SK-N-MC (cell line): ENCODE data around the gene TTC7B.

Experiments
- DNase-seq: peaks from one replicate; pipeline ENCODE4 v3.0.0-alpha.2; 2011; ENCODE audit warnings: low read depth, low spot score
- H3K27ac ChIP-seq: fragments of 200-600 bp; sonication (generic); 2 replicates; pipeline ENCODE4 v1.5.1; 2016; ENCODE audit warnings: mixed run types
- H3K36me3 ChIP-seq: fragments of 200-600 bp; sonication (generic); 2 replicates; pipeline ENCODE4 v1.6.1; 2017; ENCODE audit warnings: antibody characterized with exemption, low read length, mixed read lengths; ENCODE audit not compliant: insufficient read depth
- H3K4me3 ChIP-seq: fragments of 200-600 bp; sonication (generic); 2 replicates; pipeline ENCODE4 v1.5.1; 2016
- H3K9ac ChIP-seq: fragments of 200-600 bp; sonication (generic); 2 replicates; pipeline ENCODE4 v1.8.0; 2017; ENCODE audit warnings: mixed run types, mixed read lengths; ENCODE audit not compliant: insufficient read length
- H3K9me3 ChIP-seq: fragments of 200-600 bp; sonication (generic); 2 replicates; pipeline ENCODE4 v1.6.1; 2017; ENCODE audit warnings: low read depth, mild to moderate bottlenecking, antibody characterized with exemption, low read length, moderate library complexity, mixed read lengths
- EZH2 ChIP-seq: fragments of 200-600 bp; sonication (generic); IDR thresholded peaks from one replicate; pipeline ENCODE4 v1.6.1; 2017; ENCODE audit warnings: antibody characterized with exemption
- FOXP2 ChIP-seq: optimal IDR thresholded peaks from 2 replicates; pipeline ENCODE3; 2011; ENCODE audit warnings: mild to moderate bottlenecking, moderate library complexity; ENCODE audit not compliant: insufficient read depth; ENCODE audit errors: extremely low read length, control extremely low read depth
- POLR2AphosphoS5 ChIP-seq: IDR thresholded peaks from 2 replicates; pipeline ENCODE4 v1.6.1; 2012; ENCODE audit warnings: mild to moderate bottlenecking, low read depth, low read length, borderline replicate concordance

TTC7B gene

GRCh38 chr14:90671382-90672234 is 144.6 kb downstream of the TTC7B start:
- DNase-seq, result no peak
- H3K4me3 ChIP-seq, result no peak overlapping the region
- peaks cover 4% of the 10 kb centered on the region; the same call in 1 of the 2 replicates for H3K36me3 ChIP-seq
- TF ChIP-seq EZH2 (no peak), POLR2AphosphoS5 (no peak), FOXP2 (no peak)
- H3K27ac ChIP-seq, result no peak overlapping the region
- H3K9ac ChIP-seq, result no peak overlapping the region
- no peaks in the 10 kb centered on the region for H3K9me3 ChIP-seq

- Histone ChIP-seq H3K9ac (no peak overlapping the region), H3K36me3 (peaks cover 4% of the 10 kb centered on the region; the same call in 1 of the 2 replicates), H3K9me3 (no peaks in the 10 kb centered on the region), H3K4me3 (no peak overlapping the region), H3K27ac (no peak overlapping the region)
- no peak for TF ChIP-seq FOXP2
- no peak for DNase-seq
Observed at GRCh38 chr14:90669731-90670130, 146.5 kb downstream of the TTC7B start.

GRCh38 chr14:90666571-90666970 is 149.7 kb downstream of the TTC7B start:
- Histone ChIP-seq H3K9ac (no peak overlapping the region), H3K36me3 (peaks cover 4% of the 10 kb centered on the region; the same call in 1 of the 2 replicates), H3K27ac (no peak overlapping the region), H3K4me3 (no peak overlapping the region), H3K9me3 (no peaks in the 10 kb centered on the region)
- no peak for DNase-seq
- TF ChIP-seq EZH2 (no peak), FOXP2 (no peak), POLR2AphosphoS5 (no peak)

- no peaks in the 10 kb centered on the region for H3K9me3 ChIP-seq
- no peak overlapping the region for H3K27ac ChIP-seq
- no peak overlapping the region for H3K9ac ChIP-seq
- no peak for DNase-seq
- H3K36me3 ChIP-seq, result peaks cover 4% of the 10 kb centered on the region; the same call in 1 of the 2 replicates
- TF ChIP-seq POLR2AphosphoS5 (no peak), FOXP2 (no peak), EZH2 (no peak)
- no peak overlapping the region for H3K4me3 ChIP-seq
Observed at GRCh38 chr14:90665321-90666000, 150.8 kb downstream of the TTC7B start.

- TF ChIP-seq POLR2AphosphoS5, result no peak
- TF ChIP-seq EZH2, result no peak
- no peak for TF ChIP-seq FOXP2
- Histone ChIP-seq H3K9me3 (no peaks in the 10 kb centered on the region), H3K9ac (no peak overlapping the region), H3K27ac (no peak overlapping the region), H3K36me3 (peaks cover 2% of the 10 kb centered on the region; the same call in 1 of the 2 replicates), H3K4me3 (no peak overlapping the region)
- DNase-seq, result no peak
Observed at GRCh38 chr14:90664911-90665310, 151.3 kb downstream of the TTC7B start.

GRCh38 chr14:90663680-90664079 is 152.6 kb downstream of the TTC7B start:
- no peak for DNase-seq
- H3K36me3 ChIP-seq, result no peaks in the 10 kb centered on the region
- no peak overlapping the region for H3K4me3 ChIP-seq
- TF ChIP-seq FOXP2 (no peak), EZH2 (no peak), POLR2AphosphoS5 (no peak)
- no peak overlapping the region for H3K27ac ChIP-seq
- no peak overlapping the region for H3K9ac ChIP-seq
- H3K9me3 ChIP-seq, result no peaks in the 10 kb centered on the region

- H3K36me3 ChIP-seq, result no peaks in the 10 kb centered on the region
- no peak for DNase-seq
- no peak for TF ChIP-seq POLR2AphosphoS5
- TF ChIP-seq FOXP2, result no peak
- TF ChIP-seq EZH2, result no peak
Observed at GRCh38 chr14:90663140-90663539, 153.1 kb downstream of the TTC7B start.

GRCh38 chr14:90661866-90662265 is 154.4 kb downstream of the TTC7B start:
- Histone ChIP-seq H3K9ac (no peak overlapping the region), H3K9me3 (no peaks in the 10 kb centered on the region), H3K4me3 (no peak overlapping the region), H3K36me3 (no peaks in the 10 kb centered on the region), H3K27ac (no peak overlapping the region)
- DNase-seq, result no peak
- TF ChIP-seq FOXP2, result no peak
- no peak for TF ChIP-seq EZH2
- TF ChIP-seq POLR2AphosphoS5, result no peak

More at GRCh38 chr14:90663140-90663539, 153.1 kb downstream of the TTC7B start:
- no peak overlapping the region for H3K27ac ChIP-seq
- no peak overlapping the region for H3K4me3 ChIP-seq
- no peak overlapping the region for H3K9ac ChIP-seq
- no peaks in the 10 kb centered on the region for H3K9me3 ChIP-seq
